H1 (cell line): ENCODE measurements around the gene HUWE1. TPM values are rescaled to one million over a fixed set of nuclear protein-coding genes. Genes with fewer than 3 reads are reported as not detected.

ENCODE experiments used
- CTCF ChIA-PET: fragments of 300-600 bp; sonication (Branson Sonifier 250); formaldehyde crosslinking; loops from one replicate; lab custom pipeline; 2021; ENCODE audit not compliant: partially characterized antibody; lab: Charles Lee
- POLR2A ChIA-PET: fragments of 300-600 bp; sonication (Branson Sonifier 250); formaldehyde crosslinking; loops from one replicate; lab custom pipeline; 2021; ENCODE audit warnings: inconsistent platforms; ENCODE audit not compliant: partially characterized antibody; lab: Charles Lee
- DNase-seq, 2 experiments: peaks; one replicate each; pipeline versions ENCODE4 v3.0.0 to v3.0.0-alpha.2; 2010 to 2022; ENCODE audit warnings: low spot score in 2 of 2, low read depth in 1 of 2, mixed read lengths in 1 of 2
- FAIRE-seq: peaks from 2 replicates; lab custom pipeline; 2011; peaks lifted over from hg19 to GRCh38; lab: Jason Lieb, UNC
- H2AFZ ChIP-seq: 2 replicates; pipeline ENCODE4 v1.8.1; 2012; ENCODE audit warnings: low read length, inconsistent platforms
- H2AK5ac ChIP-seq: 2 replicates; pipeline ENCODE4 v1.6.1; 2013; ENCODE audit warnings: low read depth, low read length
- H2BK120ac ChIP-seq: replicated peaks from 2 replicates; pipeline ENCODE3; 2013; ENCODE audit warnings: low read depth, low read length, inconsistent platforms
- H2BK12ac ChIP-seq: 2 replicates; pipeline ENCODE4 v1.6.1; 2013; ENCODE audit warnings: low read depth, low read length
- H2BK15ac ChIP-seq: 2 replicates; pipeline ENCODE4 v1.6.1; 2013; ENCODE audit warnings: low read length
- H2BK20ac ChIP-seq: 2 replicates; pipeline ENCODE4 v1.6.1; 2013; ENCODE audit warnings: low read length
- H2BK5ac ChIP-seq: 2 replicates; pipeline ENCODE4 v1.6.1; 2013; ENCODE audit warnings: low read depth, low read length
- H3K14ac ChIP-seq: 2 replicates; pipeline ENCODE4 v1.6.1; 2013; ENCODE audit warnings: inconsistent platforms; ENCODE audit not compliant: insufficient read length
- H3K18ac ChIP-seq: 2 replicates; pipeline ENCODE4 v1.6.1; 2013; ENCODE audit warnings: low read length; ENCODE audit errors: extremely low read depth
- H3K23ac ChIP-seq: 2 replicates; pipeline ENCODE4 v1.6.1; 2013; ENCODE audit warnings: inconsistent platforms; ENCODE audit not compliant: insufficient read length
- H3K23me2 ChIP-seq: 2 replicates; pipeline ENCODE4 v1.6.1; 2013; ENCODE audit warnings: low read depth, low read length
- H3K27ac ChIP-seq: 2 replicates; pipeline ENCODE4 v1.6.1; 2011; ENCODE audit warnings: low read depth, low read length, inconsistent platforms
- H3K27me3 ChIP-seq, 4 experiments: replicated peaks in 1 of 4; 1 replicate in 1 of 4; 2 replicates in 3 of 4; pipeline versions ENCODE4 v1.6.1 to v1.8.1; 2011 to 2013; ENCODE audit warnings: low read length in 3 of 4, mild to moderate bottlenecking in 3 of 4, inconsistent platforms in 2 of 4, mixed read lengths in 2 of 4, moderate library complexity in 1 of 4; ENCODE audit not compliant: control insufficient read depth in 3 of 4, insufficient read depth in 3 of 4; ENCODE audit errors: extremely low read depth in 1 of 4
- H3K36me3 ChIP-seq, 4 experiments: 2 replicates each; pipeline versions ENCODE4 v1.6.1 to v1.8.1; 2011 to 2013; ENCODE audit warnings: mild to moderate bottlenecking in 4 of 4, low read length in 3 of 4, moderate library complexity in 2 of 4, control low read depth in 1 of 4, inconsistent platforms in 1 of 4; ENCODE audit not compliant: insufficient read depth in 4 of 4, control insufficient read depth in 2 of 4
- H3K4ac ChIP-seq: replicated peaks from 2 replicates; pipeline ENCODE3; 2013; ENCODE audit warnings: low read length, low read depth, mixed read lengths, inconsistent platforms; ENCODE audit not compliant: insufficient read length
- H3K4me1 ChIP-seq, 4 experiments: replicated peaks in 1 of 4; 1 replicate in 1 of 4; 2 replicates in 3 of 4; pipeline versions ENCODE4 v1.6.1 to v1.8.1; 2011 to 2013; ENCODE audit warnings: low read length in 3 of 4, inconsistent platforms in 2 of 4, mixed read lengths in 1 of 4; ENCODE audit not compliant: insufficient read depth in 4 of 4, control insufficient read depth in 3 of 4
- H3K4me2 ChIP-seq, 2 experiments: 2 replicates each; pipeline versions ENCODE4 v1.6.1 to v1.8.1; 2011 to 2013; ENCODE audit warnings: low read depth in 2 of 2, low read length in 2 of 2, control low read depth in 1 of 2, inconsistent platforms in 1 of 2, mild to moderate bottlenecking in 1 of 2; ENCODE audit not compliant: insufficient read depth in 1 of 2
- H3K4me3 ChIP-seq, 4 experiments: fragments of 200-600, 300-600 bp in 1 of 4; sonication (generic), shearing (Covaris generic), sonication (Bioruptor Twin) in 1 of 4; 2 replicates each; pipeline versions ENCODE4 v1.5.1 to v1.8.1; 2011 to 2016; ENCODE audit warnings: low read length in 4 of 4, low read depth in 3 of 4, control low read depth in 2 of 4, inconsistent platforms in 2 of 4, mild to moderate bottlenecking in 2 of 4, mixed read lengths in 1 of 4, moderate library complexity in 1 of 4; ENCODE audit not compliant: insufficient read depth in 2 of 4; ENCODE audit errors: extremely low read depth in 1 of 4
- H3K56ac ChIP-seq: replicated peaks from 2 replicates; pipeline ENCODE3; 2013; ENCODE audit warnings: low read depth, mild to moderate bottlenecking, mixed read lengths, low read length, inconsistent platforms; ENCODE audit not compliant: insufficient read length
- H3K79me1 ChIP-seq: 2 replicates; pipeline ENCODE4 v1.6.1; 2013; ENCODE audit warnings: low read depth, low read length, control low read depth
- H3K79me2 ChIP-seq, 2 experiments: 2 replicates each; pipeline versions ENCODE4 v1.6.1 to v1.8.1; 2012 to 2013; ENCODE audit warnings: low read length in 2 of 2, mild to moderate bottlenecking in 2 of 2, inconsistent platforms in 1 of 2; ENCODE audit not compliant: insufficient read depth in 2 of 2, control insufficient read depth in 1 of 2
- H3K9ac ChIP-seq, 4 experiments: replicated peaks in 1 of 4; 1 replicate in 1 of 4; 2 replicates in 3 of 4; pipeline versions ENCODE4 v1.6.1 to v1.8.1; 2011 to 2013; ENCODE audit warnings: low read depth in 3 of 4, low read length in 3 of 4, control low read depth in 2 of 4, mild to moderate bottlenecking in 2 of 4, moderate library complexity in 2 of 4, inconsistent platforms in 1 of 4; ENCODE audit errors: extremely low read depth in 1 of 4
- H3K9me3 ChIP-seq, 2 experiments: 2 replicates each; pipeline versions ENCODE4 v1.6.1 to v1.8.1; 2012 to 2013; ENCODE audit warnings: mild to moderate bottlenecking in 2 of 2, moderate library complexity in 2 of 2, control low read depth in 1 of 2, inconsistent platforms in 1 of 2, low read depth in 1 of 2, low read length in 1 of 2, mixed read lengths in 1 of 2; ENCODE audit not compliant: insufficient read depth in 2 of 2
- H4K20me1 ChIP-seq, 2 experiments: replicated peaks in 1 of 2; 2 replicates each; pipeline versions ENCODE3 to v1.8.1; 2011 to 2013; ENCODE audit warnings: inconsistent platforms in 2 of 2, low read length in 2 of 2, mild to moderate bottlenecking in 1 of 2; ENCODE audit not compliant: insufficient read depth in 2 of 2, control insufficient read depth in 1 of 2
- H4K5ac ChIP-seq: 2 replicates; pipeline ENCODE4 v1.6.1; 2013; ENCODE audit warnings: low read length, low read depth, mixed read lengths, inconsistent platforms; ENCODE audit not compliant: insufficient read length
- H4K8ac ChIP-seq: 2 replicates; pipeline ENCODE4 v1.8.0; 2013; ENCODE audit warnings: mild to moderate bottlenecking, moderate library complexity, low read length, inconsistent platforms; ENCODE audit not compliant: insufficient read depth; ENCODE audit errors: extremely low read depth
- H4K91ac ChIP-seq: replicated peaks from 2 replicates; pipeline ENCODE3; 2013; ENCODE audit warnings: low read length, mixed read lengths, inconsistent platforms; ENCODE audit not compliant: insufficient read length
- CHD2 ChIP-seq: IDR thresholded peaks from 2 replicates; pipeline ENCODE4 v1.6.1; 2012; ENCODE audit warnings: low read length, improper control_type of control experiment
- CREB1 ChIP-seq: IDR thresholded peaks from 2 replicates; pipeline ENCODE4 v1.6.1; 2012; ENCODE audit warnings: inconsistent platforms
- CTBP2 ChIP-seq: IDR thresholded peaks from 2 replicates; pipeline ENCODE4 v1.7.0; 2011; ENCODE audit warnings: borderline replicate concordance, mild to moderate bottlenecking, moderate library complexity, mixed read lengths, low read length; ENCODE audit not compliant: insufficient read depth, insufficient read length
- HDAC6 ChIP-seq: IDR thresholded peaks from one replicate; pipeline ENCODE4 v1.7.1; 2012; ENCODE audit warnings: low read depth, mild to moderate bottlenecking, inconsistent platforms, low read length, moderate library complexity
- JUND ChIP-seq: IDR thresholded peaks from 2 replicates; pipeline ENCODE4 v1.6.1; 2011; ENCODE audit warnings: mild to moderate bottlenecking, improper control_type of control experiment, low read length
- PHF8 ChIP-seq: fragments of 200-600 bp; sonication (generic); conservative IDR thresholded peaks from 2 replicates; pipeline ENCODE4 v1.7.1; 2012; ENCODE audit warnings: low read depth, mild to moderate bottlenecking, inconsistent platforms, low read length, moderate library complexity
- POLR2A ChIP-seq, 2 experiments: IDR thresholded peaks; 1 replicate in 1 of 2; 2 replicates in 1 of 2; pipeline ENCODE4 v1.6.1; 2011; ENCODE audit warnings: low read depth in 2 of 2, low read length in 2 of 2, mild to moderate bottlenecking in 2 of 2; ENCODE audit errors: control extremely low read depth in 1 of 2
- POLR2AphosphoS5 ChIP-seq: IDR thresholded peaks from 2 replicates; pipeline ENCODE4 v1.6.1; 2011; ENCODE audit warnings: low read depth, low read length
- SP2 ChIP-seq: IDR thresholded peaks from 2 replicates; pipeline ENCODE4 v1.6.1; 2012; ENCODE audit warnings: mild to moderate bottlenecking, low read length, inconsistent platforms
- TEAD4 ChIP-seq: IDR thresholded peaks from 2 replicates; pipeline ENCODE4 v1.6.1; 2012; ENCODE audit warnings: low read depth, low read length, inconsistent platforms, mixed read lengths
- YY1 ChIP-seq: IDR thresholded peaks from 2 replicates; pipeline ENCODE4 v1.6.1; 2011; ENCODE audit warnings: low read depth, mild to moderate bottlenecking, low read length
- WGBS, 2 experiments: shearing (Covaris generic) in 1 of 2; methylation state at CpG; one replicate each; pipeline versions ENCODE4 v1.1.6 to v1.1.7; 2013 to 2015; ENCODE audit warnings: low lambda C conversion rate in 2 of 2, mixed read lengths in 2 of 2, inconsistent platforms in 1 of 2, low coverage in 1 of 2, missing lambda C conversion rate in 1 of 2; ENCODE audit not compliant: insufficient replicate concordance in 2 of 2, insufficient coverage in 1 of 2, insufficient read length in 1 of 2; ENCODE audit errors: extremely low coverage in 1 of 2, missing lambda C conversion rate in 1 of 2; 5-methylcytosine and 5-hydroxymethylcytosine counted together
- polyA plus RNA-seq, 7 experiments: library from polyadenylated mRNA; depleted of rRNA in 3 of 7; stranded (reverse) in 5 of 7; unstranded in 2 of 7; fragments of >200 nt in 5 of 7; fragments of 200-250 nt in 2 of 7; gene quantifications; 1 replicate in 5 of 7; 2 replicates in 1 of 7; 4 replicates in 1 of 7; pipeline versions ENCODE4 v1.2.1 to v1.2.3, GENCODE V29; 2011 to 2013; ENCODE audit warnings: missing spikeins in 2 of 7, mixed read lengths in 2 of 7
- total RNA-seq: library from RNA; stranded (reverse); fragmentation: NEBNext Ultra II Directional; extraction: Animal tissue kit (Norgen Biotek cat#: 25700); gene quantifications from 2 replicates; pipeline ENCODE4 v1.2.1, GENCODE V29; 2021
- TF ChIP-seq, protein P1 (sequence below): IDR thresholded peaks from 2 replicates; pipeline ENCODE4 v1.6.1; 2012; ENCODE audit warnings: inconsistent platforms

The HUWE1 gene
- total and polyA plus RNA-seq, 2 of the 8 experiments (the other 6 are each of a cell fraction or from before 2014, with no cell fraction given) = 114 to 252 TPM

- Histone ChIP-seq H2BK12ac (no peak overlapping the region), H2BK120ac (no peak overlapping the region), H2AK5ac (peak overlapping the region; percentile 89; the same call in 1 of the 2 replicates), H2BK20ac (no peak overlapping the region), H3K4me1 (peaks cover 0 to 6% (median 0%) of the 10 kb centered on the region in 4 experiments; a peak in 1 of 7 replicates), H3K79me1 (no peaks in the 10 kb centered on the region), H2BK15ac (no peak overlapping the region), H3K27ac (peak overlapping the region; percentile 98), H3K23me2 (peaks cover 5% of the 10 kb centered on the region; the same call in 1 of the 2 replicates), H4K8ac (peak overlapping the region; percentile 99), H3K56ac (peak overlapping the region; percentile 77), H3K9ac (peak overlapping the region; percentile 96 to 100 (median 98)), H3K4me2 (peak overlapping the region; percentile 78 to 88), H3K4me3 (peak overlapping the region; percentile 69 to 98 (median 82)), H2BK5ac (peak overlapping the region; percentile 91; the same call in 1 of the 2 replicates), H3K14ac (no peak overlapping the region), H3K23ac (no peak overlapping the region), H3K36me3 (peaks cover 0 to 28% (median under 1%) of the 10 kb centered on the region in 4 experiments; a peak in 3 of 8 replicates), H3K9me3 (no peaks in the 10 kb centered on the region), H2AFZ (no peak overlapping the region; the same call in 1 of the 2 replicates), H4K20me1 (peaks cover 0 to 4% of the 10 kb centered on the region in 2 experiments), H3K79me2 (peaks cover 19 to 61% of the 10 kb centered on the region in 2 experiments), H3K4ac (no peak overlapping the region), H3K18ac (peak overlapping the region; percentile 96), H3K27me3 (no peaks in the 10 kb centered on the region), H4K91ac (peak overlapping the region; percentile 89), H4K5ac (peak overlapping the region; percentile 58)
- WGBS, 2 experiments = 1% methylated on average over 13 of the region's 80 CpGs; no CpG with 5 or more reads in 1 of the 2 experiments
- ChIA-PET CTCF (no interaction called here), POLR2A (interaction anchor here (0.6 to 5.1 kb wide), 24 partner anchors 8 to 1141 kb away, joined by 3 to 45 read pairs (median 4); partner anchors contain the start of genes PHF8, RIBC1 and SMC1A)
- no peak for FAIRE-seq
- peak; percentile 81 to 90 for DNase-seq
- peak; percentile 87 for TF ChIP-seq POLR2AphosphoS5
- no peak for TF ChIP-seq CTBP2
- peak; percentile 93; the same call in 1 of the 2 replicates for TF ChIP-seq CHD2
- peak; percentile 52 to 81 for TF ChIP-seq POLR2A (IDR thresholded peaks at IDR 0.05; ENCODE audit: control extremely low read depth in 1 of 2, low read depth in 2 of 2, low read length in 2 of 2)
- TF ChIP-seq HDAC6 = no peak
- peak; percentile 78 for TF ChIP-seq PHF8
- TF ChIP-seq CREB1 = peak; percentile 35
- peak; percentile 88 for TF ChIP-seq YY1
- TF ChIP-seq, protein P1, sequence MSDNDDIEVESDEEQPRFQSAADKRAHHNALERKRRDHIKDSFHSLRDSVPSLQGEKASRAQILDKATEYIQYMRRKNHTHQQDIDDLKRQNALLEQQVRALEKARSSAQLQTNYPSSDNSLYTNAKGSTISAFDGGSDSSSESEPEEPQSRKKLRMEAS = peak; percentile 65
- no peak for TF ChIP-seq TEAD4
- no peak for TF ChIP-seq SP2
- TF ChIP-seq JUND = no peak
These were observed 2.7 kb downstream of the HUWE1 start for GRCh38 chrX:53683556-53684414.
